ENCODE measurements around the gene PPARGC1A.

PPARGC1A gene

DNA sequence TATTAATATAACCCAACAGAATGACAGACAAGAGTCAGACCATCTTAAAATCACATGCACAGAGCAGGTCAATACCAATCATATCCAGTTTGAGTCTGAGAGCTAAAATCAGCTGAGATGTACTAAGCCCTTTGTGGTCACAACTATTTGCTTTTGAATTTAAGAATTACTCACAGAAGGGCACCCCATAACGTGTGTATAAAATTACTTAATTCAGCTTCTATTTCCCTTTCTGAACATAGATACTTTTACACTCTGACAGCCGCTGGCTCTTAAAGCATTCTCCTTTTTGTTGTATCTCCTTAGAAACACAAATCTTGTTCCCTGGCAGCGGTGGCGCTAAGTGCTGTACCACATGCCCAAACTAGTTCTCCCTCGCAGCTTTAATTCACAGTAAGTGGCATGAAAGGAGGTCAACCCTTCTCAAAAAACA is 14.8 kb upstream of the PPARGC1A start:
- no peak for DNase-seq

DNA sequence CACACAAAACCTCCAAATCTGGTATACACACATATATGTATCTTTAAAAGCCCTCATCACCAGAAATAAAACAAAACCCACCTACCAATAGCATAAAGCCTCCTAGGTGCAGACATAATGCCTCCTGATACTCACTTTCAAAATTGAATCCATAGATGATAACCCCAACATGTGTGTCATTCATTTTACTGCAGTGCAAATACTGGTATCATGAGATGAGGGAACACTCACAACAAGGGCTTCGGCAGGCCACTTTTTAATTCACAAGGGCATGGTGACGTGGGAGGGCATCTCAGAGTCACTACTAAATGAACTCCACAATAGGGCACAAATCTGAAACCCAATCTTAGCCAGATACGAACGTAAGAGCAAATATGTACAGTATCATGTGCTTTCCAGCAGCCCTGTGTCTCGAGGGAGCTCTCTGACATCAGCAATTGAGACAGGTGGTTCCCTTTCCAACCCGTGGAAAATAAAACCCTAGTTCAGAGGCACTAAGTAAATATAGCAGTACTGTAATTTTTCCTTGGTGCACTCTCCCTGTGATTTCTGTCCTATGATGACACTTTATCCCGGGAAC is 14.1 kb upstream of the PPARGC1A start:
- no peak for DNase-seq

DNA sequence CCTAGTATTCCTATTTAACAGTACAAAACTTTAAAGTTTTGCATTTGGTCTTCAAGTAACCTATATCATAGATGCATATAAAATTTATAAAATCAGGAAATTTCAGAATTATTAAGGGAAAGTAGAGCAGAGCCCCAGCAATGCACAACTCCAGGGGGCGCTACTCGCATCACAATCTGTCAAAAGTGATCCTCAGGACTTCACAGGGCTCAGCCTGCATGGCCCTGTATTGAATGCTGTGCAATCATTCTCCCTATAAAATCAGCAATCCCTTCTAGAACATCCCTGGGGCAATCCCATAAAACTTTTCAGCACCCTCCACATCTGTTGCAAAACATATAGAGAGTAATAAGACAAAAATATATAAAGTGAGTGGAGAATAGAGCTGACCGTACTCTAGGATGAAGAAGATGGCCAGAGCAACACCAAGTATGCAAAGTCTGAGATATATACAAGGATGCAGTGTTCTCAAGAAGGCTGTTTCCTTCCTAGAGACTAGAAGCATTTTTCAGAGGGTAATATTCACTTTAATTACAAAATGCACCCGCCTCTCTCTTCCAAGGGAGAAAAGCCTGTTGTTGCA is 12.5 kb upstream of the PPARGC1A start:
- no peak for DNase-seq

DNA sequence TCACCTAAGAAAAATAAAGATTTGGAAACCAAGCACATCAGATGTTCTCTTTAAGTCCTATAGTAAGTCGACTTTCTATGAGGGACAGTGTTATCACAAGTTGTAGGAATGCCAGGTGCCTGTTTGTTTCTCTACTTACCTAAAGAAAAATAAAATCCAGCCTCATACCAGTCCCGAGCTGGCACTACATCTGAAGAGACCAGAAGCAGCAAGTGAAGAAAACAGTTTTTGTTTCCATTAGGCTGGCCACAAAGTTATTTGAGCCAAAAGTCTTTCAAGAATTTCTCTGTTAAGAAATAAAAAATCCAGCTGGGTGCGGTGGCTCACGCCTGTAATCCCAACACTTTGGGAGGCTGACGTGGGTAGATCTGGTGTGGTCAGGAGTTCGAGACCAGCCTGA is 10.8 kb upstream of the PPARGC1A start:
- no peak for DNase-seq

- no peak for DNase-seq
These were observed 9.7 kb upstream of the PPARGC1A start for GRCh38 chr4:23899565-23899964.

DNA sequence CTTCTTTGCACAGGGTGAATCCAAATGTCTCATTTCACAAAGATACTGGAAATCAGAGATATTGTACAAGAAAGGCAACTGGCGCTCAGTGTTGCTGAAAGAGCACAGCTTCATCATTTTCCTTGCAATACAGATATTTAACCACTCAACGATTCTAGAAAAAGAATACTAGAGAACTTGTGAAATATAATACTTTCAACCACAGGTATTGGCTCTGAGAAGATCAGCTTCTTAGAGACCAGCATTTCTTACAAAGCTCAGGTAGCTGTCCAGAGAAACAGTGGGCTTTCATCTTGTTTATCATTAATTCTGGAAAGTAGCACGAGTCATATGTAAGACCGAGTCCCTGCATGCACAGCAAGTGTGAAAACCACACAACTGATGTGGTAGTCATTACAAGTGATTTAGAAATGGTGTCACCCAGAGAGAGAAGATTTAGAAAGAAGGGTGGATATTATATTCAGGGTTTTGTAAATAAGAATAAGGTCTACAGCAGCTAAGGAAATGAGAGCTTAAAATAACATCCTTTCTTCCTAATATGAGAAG is 7.8 kb upstream of the PPARGC1A start:
- no peak for DNase-seq

- DNase-seq: no peak
These were observed 4.2 kb upstream of the PPARGC1A start for GRCh38 chr4:23894021-23894420.

GRCh38 chr4:23891064-23891421 is 1.2 kb upstream of the PPARGC1A start:
- DNase-seq: no peak

DNA sequence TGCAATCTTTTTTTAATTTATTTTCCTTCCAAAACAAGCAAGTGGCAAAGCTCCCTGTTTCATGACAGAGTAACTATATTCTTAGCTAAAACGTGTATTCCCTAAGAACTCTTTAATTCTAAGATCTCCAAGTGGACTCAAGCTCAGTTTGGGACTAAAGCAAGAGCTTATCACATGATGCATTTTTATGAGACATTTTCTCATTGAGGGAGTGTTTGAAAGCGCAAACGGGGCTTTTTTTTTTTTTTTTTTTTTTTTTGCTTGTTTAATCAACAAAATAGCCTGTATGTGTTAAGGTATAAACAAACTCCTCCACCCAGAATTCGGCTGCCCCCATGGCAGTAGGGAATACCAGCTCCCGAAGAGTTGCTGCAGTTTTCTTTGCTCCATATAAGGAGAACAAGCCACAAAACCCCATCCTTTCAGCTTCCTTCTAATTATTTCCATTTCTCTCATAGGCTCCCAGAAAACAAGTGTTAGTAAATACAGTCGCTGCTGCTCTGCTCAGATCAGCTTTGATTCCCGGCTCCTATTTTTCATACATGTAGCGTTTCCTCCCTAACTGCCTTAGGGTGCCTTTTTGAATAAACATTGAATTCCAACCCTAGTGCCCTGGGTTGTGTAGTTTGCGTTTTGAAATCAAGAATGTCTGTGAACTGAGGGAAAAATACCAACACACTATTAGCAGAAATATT is 669 bp upstream of the PPARGC1A start:
- DNase-seq: no peak

GRCh38 chr4:23889391-23889790 is 456 bp downstream of the PPARGC1A start:
- DNase-seq: no peak

DNA sequence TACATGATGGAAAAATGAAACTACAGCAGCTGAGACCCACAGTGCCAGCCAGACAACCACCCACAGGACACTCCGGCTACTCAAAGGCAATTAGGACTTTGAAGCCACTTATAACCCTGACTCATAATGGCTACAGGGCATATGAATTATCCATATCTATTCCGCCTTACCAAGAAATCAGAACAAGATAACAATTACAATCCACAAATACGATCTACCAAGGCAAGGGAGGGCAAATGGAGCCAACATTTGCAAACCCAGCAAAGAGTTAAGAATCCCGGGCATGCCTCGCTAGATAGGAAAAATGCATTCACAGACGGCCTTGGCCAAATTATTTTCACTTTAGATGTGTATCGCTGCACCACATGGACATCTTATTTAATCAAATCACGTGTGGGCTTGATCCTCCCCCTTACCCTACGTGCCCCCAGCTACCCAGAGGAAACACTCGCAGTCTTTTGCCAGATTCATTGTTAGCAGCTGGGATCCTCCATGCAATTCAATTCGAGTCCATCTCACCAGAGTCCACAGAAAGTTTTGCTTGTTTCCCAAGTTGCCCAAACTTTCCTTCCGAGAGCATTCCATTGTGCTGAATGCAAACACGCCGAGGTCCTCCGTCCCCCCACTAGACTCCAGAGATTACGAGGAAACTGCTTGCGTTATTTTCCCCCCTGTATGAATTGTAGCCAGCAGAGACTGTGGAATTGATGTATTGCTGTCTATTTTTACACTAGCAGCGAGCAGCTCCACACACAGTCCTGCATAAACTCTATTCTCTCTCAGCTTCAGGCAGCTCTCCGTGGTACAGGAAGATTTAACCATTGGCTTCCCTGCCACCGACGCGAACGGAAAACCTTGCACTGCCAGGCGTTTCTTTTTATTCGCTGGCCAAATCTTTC is 1.2 kb downstream of the PPARGC1A start:
- DNase-seq: peak; percentile 14

GRCh38 chr4:23887989-23888388 is 1.9 kb downstream of the PPARGC1A start:
- DNase-seq: no peak

DNA sequence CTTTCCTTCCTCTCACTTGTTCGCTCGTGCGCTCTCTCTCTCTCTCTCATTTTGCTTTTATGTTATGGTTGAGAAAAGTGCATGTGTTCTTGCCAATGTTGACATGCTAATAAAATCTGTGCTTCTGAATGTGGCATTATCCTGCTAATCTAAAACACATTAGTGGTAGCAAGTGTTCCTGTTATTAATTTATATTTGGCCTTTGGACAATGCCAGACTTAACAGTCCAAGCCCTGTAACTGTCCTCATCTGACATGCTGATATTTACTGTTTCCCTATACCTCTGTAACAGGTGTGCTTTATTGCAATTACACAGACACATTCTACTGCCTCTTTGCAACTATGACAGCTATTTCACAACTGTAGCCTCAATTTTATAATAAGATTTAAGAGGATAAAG is 2.7 kb downstream of the PPARGC1A start:
- no peak for DNase-seq

DNA sequence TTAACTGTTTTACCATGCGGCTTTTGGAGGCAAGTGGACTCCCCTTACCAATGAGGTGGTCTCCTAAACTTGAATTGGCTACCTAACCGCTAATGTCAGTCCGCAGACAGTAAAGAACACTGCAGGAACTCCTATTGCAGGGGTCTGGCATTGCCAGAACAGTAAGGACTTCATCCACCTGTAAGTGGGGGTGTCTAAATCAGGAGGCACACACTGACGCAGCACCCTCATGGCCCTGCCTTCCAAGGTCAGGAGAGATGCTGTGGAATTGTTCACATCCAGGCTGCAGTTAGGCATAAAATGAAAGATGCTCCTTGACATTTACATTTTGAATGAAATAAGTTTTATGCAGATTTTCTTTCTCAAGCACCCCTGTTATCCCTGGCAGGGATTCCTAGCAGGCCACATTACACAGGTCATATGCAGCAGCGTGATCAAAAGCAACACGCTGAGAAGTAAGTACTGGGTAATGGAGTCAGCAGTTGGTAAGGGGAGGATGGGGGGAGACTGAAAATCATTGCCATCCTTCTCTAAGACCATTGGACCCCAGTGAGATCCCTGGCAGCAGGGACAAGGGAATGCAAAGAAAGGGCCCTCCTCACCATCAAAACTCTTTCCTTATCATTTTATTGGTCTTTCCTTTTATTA is 3.8 kb downstream of the PPARGC1A start:
- DNase-seq: no peak

- DNase-seq: no peak
These were observed 5.1 kb downstream of the PPARGC1A start for GRCh38 chr4:23884741-23885140.

DNA sequence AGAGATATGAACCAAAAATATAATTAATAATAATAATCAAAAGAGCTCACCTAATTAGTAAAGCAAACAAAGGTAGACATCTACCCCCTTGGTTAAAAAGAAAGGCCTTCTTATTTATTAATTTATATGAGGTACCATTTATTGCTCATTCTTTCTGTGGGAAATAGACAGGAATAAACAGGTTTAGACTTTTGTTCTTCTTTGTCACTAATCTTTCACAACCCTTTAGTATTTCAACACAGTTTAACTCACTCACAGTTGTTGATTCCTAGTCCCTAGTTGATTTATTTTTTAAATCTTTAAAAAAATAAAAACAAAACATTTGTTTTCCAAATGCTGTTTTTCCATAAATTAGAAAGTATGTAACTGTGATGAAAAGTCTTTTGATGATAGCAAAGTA is 5.6 kb downstream of the PPARGC1A start:
- DNase-seq: no peak

- DNase-seq: no peak
These were observed 6.8 kb downstream of the PPARGC1A start for GRCh38 chr4:23882976-23883531.

- DNase-seq: no peak
These were observed 8.0 kb downstream of the PPARGC1A start for GRCh38 chr4:23881674-23882337.

DNA sequence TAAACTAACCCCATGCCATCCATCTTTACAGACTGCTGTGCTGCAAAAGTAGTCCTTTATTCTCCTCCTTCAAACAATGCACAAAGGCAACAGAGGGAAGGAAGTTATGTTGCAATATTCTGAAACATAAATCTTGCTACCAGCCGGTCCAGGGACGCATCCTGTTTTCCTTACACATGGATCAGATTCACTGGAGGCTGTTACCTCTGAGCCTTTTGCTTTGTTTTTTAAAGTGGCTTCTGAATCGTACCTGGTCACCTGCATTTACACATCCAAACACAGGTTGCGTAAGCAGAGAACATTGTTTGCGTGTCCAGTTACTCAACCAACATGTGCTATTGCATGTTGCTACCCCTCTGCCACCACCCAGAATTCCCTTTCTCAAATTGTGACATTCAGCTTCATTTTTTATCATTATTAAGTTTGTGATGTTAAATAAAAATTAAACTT is 8.8 kb downstream of the PPARGC1A start:
- DNase-seq: no peak

DNA sequence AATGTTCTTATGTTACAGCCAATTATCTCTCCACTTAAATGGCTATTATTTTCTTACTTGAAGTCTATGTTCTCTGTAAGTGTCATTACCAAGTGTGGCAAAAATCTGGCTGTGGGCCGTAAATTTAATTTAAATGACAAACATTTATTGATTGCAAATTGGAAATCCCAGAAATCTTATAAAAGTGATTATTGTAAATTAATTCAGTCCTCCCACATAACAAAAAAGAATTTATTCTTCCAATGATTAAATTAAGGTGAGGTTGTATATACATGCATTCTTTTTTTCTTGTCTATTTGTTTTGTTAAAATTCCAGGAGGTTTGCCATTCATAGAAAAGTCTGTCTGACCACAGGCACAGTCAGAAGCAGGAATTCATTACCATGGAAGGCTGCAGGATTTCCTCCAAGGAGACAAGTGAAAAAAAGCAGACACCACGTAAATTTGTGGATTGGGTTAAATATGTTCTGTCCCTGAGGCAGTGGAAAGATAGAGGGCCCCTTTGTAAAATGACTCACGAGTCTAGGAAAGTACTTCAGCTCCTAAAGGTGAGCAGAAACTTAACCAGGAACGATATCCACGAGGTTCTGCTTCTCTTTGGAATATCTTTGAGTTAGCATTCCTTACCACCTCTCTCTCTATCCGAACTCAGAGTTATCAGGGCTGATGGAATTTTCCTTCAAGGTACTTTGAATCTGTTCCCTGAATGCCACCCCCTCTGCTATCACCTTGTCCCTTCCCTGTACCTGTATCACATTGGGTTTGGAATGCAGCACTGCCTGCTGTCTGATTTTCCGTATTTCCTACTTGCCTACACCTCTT is 10.7 kb downstream of the PPARGC1A start:
- DNase-seq: no peak
